GM23338 (cell line): ENCODE data around the gene ING5. TPM values are rescaled to one million over a fixed set of nuclear protein-coding genes. Genes with fewer than 3 reads are reported as not detected.
A peak's percentile ranks its signal among the peaks of the same experiment; 100 is the strongest.

Experiments
- ATAC-seq: fragments of 200-7000 bp; cut with Tn5 transposase; 3 replicates; pipeline ENCODE4 v1.9.1; 2020
- DNase-seq: peaks from one replicate; pipeline ENCODE4 v3.0.0-alpha.2; 2015; ENCODE audit warnings: low spot score
- H2AFZ ChIP-seq: fragments of 200-600 bp; sonication (generic); 2 replicates; pipeline ENCODE4 v1.8.0; 2016; ENCODE audit warnings: antibody characterized with exemption, mild to moderate bottlenecking, moderate library complexity
- H3F3A ChIP-seq: fragments of 200-600 bp; sonication (generic); replicated peaks from 2 replicates; pipeline ENCODE4 v1.8.0; 2017; ENCODE audit warnings: antibody characterized with exemption, mixed run types, low read depth
- H3K27ac ChIP-seq: fragments of 200-600 bp; sonication (generic); 2 replicates; pipeline ENCODE4 v1.6.1; 2016; ENCODE audit warnings: low read depth
- H3K27me3 ChIP-seq: fragments of 200-600 bp; sonication (generic); 2 replicates; pipeline ENCODE4 v1.8.0; 2016; ENCODE audit warnings: mild to moderate bottlenecking, mixed run types, moderate library complexity; ENCODE audit not compliant: insufficient read depth
- H3K36me3 ChIP-seq: fragments of 200-600 bp; sonication (generic); 2 replicates; pipeline ENCODE4 v1.8.0; 2016; ENCODE audit warnings: mild to moderate bottlenecking; ENCODE audit not compliant: insufficient read depth
- H3K4me1 ChIP-seq: fragments of 200-600 bp; sonication (generic); 2 replicates; pipeline ENCODE4 v1.8.0; 2016; ENCODE audit warnings: mild to moderate bottlenecking, moderate library complexity; ENCODE audit not compliant: insufficient read depth
- H3K4me2 ChIP-seq: fragments of 200-600 bp; sonication (generic); 2 replicates; pipeline ENCODE4 v1.7.1; 2017; ENCODE audit warnings: mixed run types
- H3K4me3 ChIP-seq: fragments of 200-600 bp; sonication (generic); 2 replicates; pipeline ENCODE4 v1.6.1; 2016; ENCODE audit warnings: mixed run types
- H3K79me2 ChIP-seq: fragments of 200-600 bp; sonication (generic); replicated peaks from 2 replicates; pipeline ENCODE4 v1.8.0; 2017; ENCODE audit warnings: mild to moderate bottlenecking; ENCODE audit not compliant: insufficient read depth
- H3K9me2 ChIP-seq: fragments of 200-600 bp; sonication (generic); 2 replicates; pipeline ENCODE4 v1.8.0; 2017; ENCODE audit not compliant: insufficient read depth
- H4K20me1 ChIP-seq: fragments of 200-600 bp; sonication (generic); replicated peaks from 2 replicates; pipeline ENCODE4 v1.8.0; 2017; ENCODE audit warnings: mild to moderate bottlenecking; ENCODE audit not compliant: insufficient read depth
- H3K27ac Mint-ChIP-seq: 2 replicates; pipeline ENCODE4 v1.8.0; 2020; ENCODE audit warnings: inconsistent platforms, mild to moderate bottlenecking, moderate library complexity, mixed read lengths
- H3K27me3 Mint-ChIP-seq: 3 replicates; pipeline ENCODE4 v1.8.0; 2022; ENCODE audit warnings: low read depth, mild to moderate bottlenecking, moderate library complexity, mixed read lengths, inconsistent platforms; ENCODE audit not compliant: insufficient read depth, poor library complexity
- H3K36me3 Mint-ChIP-seq: 3 replicates; pipeline ENCODE4 v1.8.0; 2021; ENCODE audit warnings: low read depth, mild to moderate bottlenecking, inconsistent platforms, moderate library complexity, mixed read lengths
- H3K4me1 Mint-ChIP-seq: 3 replicates; pipeline ENCODE4 v1.8.0; 2020; ENCODE audit warnings: mild to moderate bottlenecking, inconsistent platforms, mixed read lengths
- H3K4me3 Mint-ChIP-seq: 3 replicates; pipeline ENCODE4 v1.8.0; 2021; ENCODE audit warnings: moderate library complexity, mild to moderate bottlenecking, inconsistent platforms, mixed read lengths
- H3K9me3 Mint-ChIP-seq: 3 replicates; pipeline ENCODE4 v1.8.0; 2020; ENCODE audit warnings: moderate library complexity, mild to moderate bottlenecking, inconsistent platforms, mixed read lengths
- EZH2phosphoT487 ChIP-seq: fragments of 200-600 bp; sonication (generic); IDR thresholded peaks from one replicate; pipeline ENCODE4 v1.8.1; 2018; ENCODE audit warnings: antibody characterized with exemption; ENCODE audit not compliant: unreplicated experiment
- POLR2AphosphoS5 ChIP-seq: IDR thresholded peaks from 2 replicates; pipeline ENCODE4 v1.6.1; 2016; ENCODE audit warnings: antibody characterized with exemption, low read depth
- polyA plus RNA-seq: library from polyadenylated mRNA; unstranded; fragments of >200 nt; fragmentation: Nextera tagmentation; extraction: Ambion mirVana; gene quantifications from 2 replicates; pipeline ENCODE4 v1.2.1, GENCODE V29; 2016
- total RNA-seq: library from RNA; depleted of rRNA; stranded (reverse); fragments of >200 nt; shearing (Covaris generic); gene quantifications from 2 replicates; pipeline ENCODE4 v1.2.3, GENCODE V29; 2014
- TF ChIP-seq, protein P1 (sequence below): IDR thresholded peaks from 2 replicates; pipeline ENCODE4 v1.6.1; 2016; ENCODE audit warnings: antibody characterized with exemption
- TF ChIP-seq, protein P2 (sequence below): fragments of 250-450 bp; sonication (Bioruptor Pico); IDR thresholded peaks from 2 replicates; pipeline ENCODE4 v1.5.0; 2020; ENCODE audit warnings: mild to moderate bottlenecking, moderate library complexity

ING5 gene
- total and polyA plus RNA-seq, 2 experiments from 2014 or later, result 25.7 to 42.5 TPM

- Mint-ChIP-seq H3K9me3 (no peaks in the 10 kb centered on the region; the same call in 2 of the 3 replicates), H3K4me1 (no peaks in the 10 kb centered on the region), H3K4me3 (peak overlapping the region; percentile 79), H3K36me3 (no peaks in the 10 kb centered on the region; the same call in 2 of the 3 replicates), H3K27me3 (peaks cover 15% of the 10 kb centered on the region), H3K27ac (no peak overlapping the region)
- Histone ChIP-seq H3K9me2 (no peaks in the 10 kb centered on the region; the same call in 1 of the 2 replicates), H3K4me3 (no peak overlapping the region), H3K27me3 (no peaks in the 10 kb centered on the region), H3K36me3 (no peaks in the 10 kb centered on the region), H2AFZ (no peak overlapping the region), H3F3A (0 out of 2 replicates have a peak, but pooled peaks cover 10% of the 10 kb centered on the region), H3K27ac (no peak overlapping the region), H3K79me2 (no peaks in the 10 kb centered on the region), H4K20me1 (no peaks in the 10 kb centered on the region), H3K4me2 (no peak overlapping the region; the same call in 1 of the 2 replicates), H3K4me1 (no peaks in the 10 kb centered on the region)
- DNase-seq, result no peak
- ATAC-seq, result no peak
- TF ChIP-seq, protein P1, sequence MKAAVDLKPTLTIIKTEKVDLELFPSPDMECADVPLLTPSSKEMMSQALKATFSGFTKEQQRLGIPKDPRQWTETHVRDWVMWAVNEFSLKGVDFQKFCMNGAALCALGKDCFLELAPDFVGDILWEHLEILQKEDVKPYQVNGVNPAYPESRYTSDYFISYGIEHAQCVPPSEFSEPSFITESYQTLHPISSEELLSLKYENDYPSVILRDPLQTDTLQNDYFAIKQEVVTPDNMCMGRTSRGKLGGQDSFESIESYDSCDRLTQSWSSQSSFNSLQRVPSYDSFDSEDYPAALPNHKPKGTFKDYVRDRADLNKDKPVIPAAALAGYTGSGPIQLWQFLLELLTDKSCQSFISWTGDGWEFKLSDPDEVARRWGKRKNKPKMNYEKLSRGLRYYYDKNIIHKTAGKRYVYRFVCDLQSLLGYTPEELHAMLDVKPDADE, result no peak
- TF ChIP-seq, protein P2, sequence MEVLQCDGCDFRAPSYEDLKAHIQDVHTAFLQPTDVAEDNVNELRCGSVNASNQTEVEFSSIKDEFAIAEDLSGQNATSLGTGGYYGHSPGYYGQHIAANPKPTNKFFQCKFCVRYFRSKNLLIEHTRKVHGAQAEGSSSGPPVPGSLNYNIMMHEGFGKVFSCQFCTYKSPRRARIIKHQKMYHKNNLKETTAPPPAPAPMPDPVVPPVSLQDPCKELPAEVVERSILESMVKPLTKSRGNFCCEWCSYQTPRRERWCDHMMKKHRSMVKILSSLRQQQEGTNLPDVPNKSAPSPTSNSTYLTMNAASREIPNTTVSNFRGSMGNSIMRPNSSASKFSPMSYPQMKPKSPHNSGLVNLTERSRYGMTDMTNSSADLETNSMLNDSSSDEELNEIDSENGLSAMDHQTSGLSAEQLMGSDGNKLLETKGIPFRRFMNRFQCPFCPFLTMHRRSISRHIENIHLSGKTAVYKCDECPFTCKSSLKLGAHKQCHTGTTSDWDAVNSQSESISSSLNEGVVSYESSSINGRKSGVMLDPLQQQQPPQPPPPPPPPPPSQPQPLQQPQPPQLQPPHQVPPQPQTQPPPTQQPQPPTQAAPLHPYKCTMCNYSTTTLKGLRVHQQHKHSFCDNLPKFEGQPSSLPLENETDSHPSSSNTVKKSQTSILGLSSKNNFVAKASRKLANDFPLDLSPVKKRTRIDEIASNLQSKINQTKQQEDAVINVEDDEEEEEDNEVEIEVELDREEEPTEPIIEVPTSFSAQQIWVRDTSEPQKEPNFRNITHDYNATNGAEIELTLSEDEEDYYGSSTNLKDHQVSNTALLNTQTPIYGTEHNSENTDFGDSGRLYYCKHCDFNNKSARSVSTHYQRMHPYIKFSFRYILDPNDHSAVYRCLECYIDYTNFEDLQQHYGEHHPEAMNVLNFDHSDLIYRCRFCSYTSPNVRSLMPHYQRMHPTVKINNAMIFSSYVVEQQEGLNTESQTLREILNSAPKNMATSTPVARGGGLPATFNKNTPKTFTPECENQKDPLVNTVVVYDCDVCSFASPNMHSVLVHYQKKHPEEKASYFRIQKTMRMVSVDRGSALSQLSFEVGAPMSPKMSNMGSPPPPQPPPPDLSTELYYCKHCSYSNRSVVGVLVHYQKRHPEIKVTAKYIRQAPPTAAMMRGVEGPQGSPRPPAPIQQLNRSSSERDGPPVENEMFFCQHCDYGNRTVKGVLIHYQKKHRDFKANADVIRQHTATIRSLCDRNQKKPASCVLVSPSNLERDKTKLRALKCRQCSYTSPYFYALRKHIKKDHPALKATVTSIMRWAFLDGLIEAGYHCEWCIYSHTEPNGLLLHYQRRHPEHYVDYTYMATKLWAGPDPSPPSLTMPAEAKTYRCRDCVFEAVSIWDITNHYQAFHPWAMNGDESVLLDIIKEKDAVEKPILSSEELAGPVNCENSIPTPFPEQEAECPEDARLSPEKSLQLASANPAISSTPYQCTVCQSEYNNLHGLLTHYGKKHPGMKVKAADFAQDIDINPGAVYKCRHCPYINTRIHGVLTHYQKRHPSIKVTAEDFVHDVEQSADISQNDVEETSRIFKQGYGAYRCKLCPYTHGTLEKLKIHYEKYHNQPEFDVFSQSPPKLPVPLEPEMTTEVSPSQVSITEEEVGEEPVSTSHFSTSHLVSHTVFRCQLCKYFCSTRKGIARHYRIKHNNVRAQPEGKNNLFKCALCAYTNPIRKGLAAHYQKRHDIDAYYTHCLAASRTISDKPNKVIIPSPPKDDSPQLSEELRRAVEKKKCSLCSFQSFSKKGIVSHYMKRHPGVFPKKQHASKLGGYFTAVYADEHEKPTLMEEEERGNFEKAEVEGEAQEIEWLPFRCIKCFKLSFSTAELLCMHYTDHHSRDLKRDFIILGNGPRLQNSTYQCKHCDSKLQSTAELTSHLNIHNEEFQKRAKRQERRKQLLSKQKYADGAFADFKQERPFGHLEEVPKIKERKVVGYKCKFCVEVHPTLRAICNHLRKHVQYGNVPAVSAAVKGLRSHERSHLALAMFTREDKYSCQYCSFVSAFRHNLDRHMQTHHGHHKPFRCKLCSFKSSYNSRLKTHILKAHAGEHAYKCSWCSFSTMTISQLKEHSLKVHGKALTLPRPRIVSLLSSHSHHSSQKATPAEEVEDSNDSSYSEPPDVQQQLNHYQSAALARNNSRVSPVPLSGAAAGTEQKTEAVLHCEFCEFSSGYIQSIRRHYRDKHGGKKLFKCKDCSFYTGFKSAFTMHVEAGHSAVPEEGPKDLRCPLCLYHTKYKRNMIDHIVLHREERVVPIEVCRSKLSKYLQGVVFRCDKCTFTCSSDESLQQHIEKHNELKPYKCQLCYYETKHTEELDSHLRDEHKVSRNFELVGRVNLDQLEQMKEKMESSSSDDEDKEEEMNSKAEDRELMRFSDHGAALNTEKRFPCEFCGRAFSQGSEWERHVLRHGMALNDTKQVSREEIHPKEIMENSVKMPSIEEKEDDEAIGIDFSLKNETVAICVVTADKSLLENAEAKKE (CRISPR knock-in tag), result no peak
- no peak for TF ChIP-seq EZH2phosphoT487
Observed at GRCh38 chr2:241736111-241736510, 34.3 kb downstream of the ING5 start.

DNA sequence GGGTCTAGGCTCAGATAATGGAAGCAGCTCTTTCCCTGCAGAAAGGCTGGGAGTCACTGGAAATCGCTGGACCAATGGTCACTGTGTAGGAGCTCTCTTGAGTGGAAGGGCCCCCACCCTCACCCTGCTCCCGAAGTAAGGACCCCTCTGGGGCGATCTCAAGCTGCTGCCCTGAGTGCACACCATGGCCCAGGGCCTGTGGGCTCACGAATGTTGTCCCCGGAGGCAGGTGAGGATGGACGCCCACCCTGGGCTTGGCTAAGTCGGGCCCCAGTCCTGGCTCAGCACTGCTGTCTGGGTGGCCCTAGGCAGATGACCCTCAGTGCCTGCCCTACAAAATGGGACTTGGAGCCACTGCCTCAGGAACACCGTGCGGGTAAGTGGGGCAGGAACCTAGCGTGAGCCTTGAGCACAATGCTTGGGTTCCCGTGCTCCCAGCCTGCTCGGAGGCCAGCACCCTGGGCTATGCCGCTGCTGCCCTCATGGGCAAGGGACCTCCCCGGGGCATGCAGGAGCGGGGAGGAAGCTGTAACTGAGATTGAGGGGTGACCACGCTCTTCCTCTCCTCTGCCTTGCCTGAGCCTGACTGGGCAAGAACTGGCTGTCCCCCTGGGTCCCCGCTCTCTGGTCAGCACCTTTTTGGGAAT lies 36.3 kb downstream of the ING5 start:
- Histone ChIP-seq H3K79me2 (no peaks in the 10 kb centered on the region), H3K27me3 (no peaks in the 10 kb centered on the region), H3F3A (0 out of 2 replicates have a peak, but pooled peaks cover 10% of the 10 kb centered on the region), H3K36me3 (no peaks in the 10 kb centered on the region), H3K9me2 (no peaks in the 10 kb centered on the region; the same call in 1 of the 2 replicates), H3K4me3 (no peak overlapping the region), H3K27ac (no peak overlapping the region), H2AFZ (no peak overlapping the region), H4K20me1 (no peaks in the 10 kb centered on the region), H3K4me2 (no peak overlapping the region), H3K4me1 (no peaks in the 10 kb centered on the region)
- H3K27me3 Mint-ChIP-seq, result peaks cover 11% of the 10 kb centered on the region
- no peak overlapping the region for H3K4me3 Mint-ChIP-seq
- no peak overlapping the region for H3K27ac Mint-ChIP-seq
- no peaks in the 10 kb centered on the region; the same call in 2 of the 3 replicates for H3K36me3 Mint-ChIP-seq
- DNase-seq (no peak), ATAC-seq (no peak)
- no peaks in the 10 kb centered on the region for H3K9me3 Mint-ChIP-seq
- no peaks in the 10 kb centered on the region for H3K4me1 Mint-ChIP-seq
- no peak for TF ChIP-seq POLR2AphosphoS5
